K562 (cell line): ENCODE measurements around the gene EPHB2. TPM values are rescaled to one million over a fixed set of nuclear protein-coding genes. Genes with fewer than 3 reads are reported as not detected.

ENCODE experiments used
- ARID2 ChIP-seq: fragments of 450-650 bp; IDR thresholded peaks from 2 replicates; pipeline ENCODE4 v1.6.1; 2017; ENCODE audit warnings: antibody characterized with exemption, mild to moderate bottlenecking
- BCOR ChIP-seq: fragments of 450-650 bp; IDR thresholded peaks from 2 replicates; pipeline ENCODE4 v1.6.1; 2016
- DEAF1 ChIP-seq: fragments of 450-650 bp; formaldehyde crosslinking; IDR thresholded peaks from 2 replicates; pipeline ENCODE4 v1.4.0; 2020; ENCODE audit warnings: mild to moderate bottlenecking, moderate library complexity
- NCOA4 ChIP-seq: fragments of 450-650 bp; IDR thresholded peaks from 2 replicates; pipeline ENCODE4 v1.6.1; 2018; ENCODE audit warnings: mild to moderate bottlenecking; ENCODE audit not compliant: partially characterized antibody
- RB1 ChIP-seq: fragments of 450-650 bp; IDR thresholded peaks from 2 replicates; pipeline ENCODE4 v1.6.1; 2017; ENCODE audit warnings: low read depth, mild to moderate bottlenecking
- RFX5 ChIP-seq: IDR thresholded peaks from 2 replicates; pipeline ENCODE4 v1.6.1; 2011; ENCODE audit warnings: low read depth, mild to moderate bottlenecking, improper control_type of control experiment, low read length
- STAG1 ChIP-seq: sonication (generic); formaldehyde crosslinking; IDR thresholded peaks from 2 replicates; pipeline ENCODE4 v1.5.0; 2020; ENCODE audit warnings: missing genetic modification reagents, borderline replicate concordance
- TFAM ChIP-seq: fragments of 250-450 bp; sonication (Bioruptor Pico); conservative IDR thresholded peaks from 2 replicates; pipeline ENCODE4 v1.5.0; 2021; ENCODE audit warnings: mild to moderate bottlenecking, moderate library complexity
- ZNF121 ChIP-seq: sonication (generic); formaldehyde crosslinking; conservative IDR thresholded peaks from 2 replicates; pipeline ENCODE4 v1.8.0; 2022; ENCODE audit warnings: missing genetic modification reagents
- ZNF217 ChIP-seq: sonication (generic); formaldehyde crosslinking; IDR thresholded peaks from 2 replicates; pipeline ENCODE4 v1.8.0; 2022; ENCODE audit warnings: mild to moderate bottlenecking, missing genetic modification reagents
- polyA plus RNA-seq, 8 experiments: library from polyadenylated mRNA; depleted of rRNA in 4 of 8; stranded (reverse) in 5 of 8; unstranded in 3 of 8; fragments of >200 nt; fragmentation: Nextera tagmentation in 2 of 8; fragmentation: Illumina TruSeq in 1 of 8; extraction: Ambion mirVana in 2 of 8; extraction: Trizol in 1 of 8; gene quantifications; 2 replicates each; pipeline versions ENCODE4 v1.2.1 to v1.2.3, GENCODE V29; 2011 to 2014; ENCODE audit warnings: inconsistent platforms in 1 of 8, missing spikeins in 1 of 8
- total RNA-seq, 7 experiments: library from RNA; depleted of rRNA in 6 of 7; stranded (reverse); fragments of >200 nt in 6 of 7; fragmentation: Illumina TruSeq in 2 of 7; extraction: Trizol in 2 of 7; gene quantifications; 2 replicates each; pipeline versions ENCODE4 v1.2.1 to v1.2.3, GENCODE V29; 2011 to 2021; ENCODE audit warnings: low replicate concordance in 1 of 7
- TF ChIP-seq, protein P1 (sequence below): fragments of 250-450 bp; sonication (Bioruptor Pico); IDR thresholded peaks from 2 replicates; pipeline ENCODE4 v1.5.0; 2022; ENCODE audit warnings: mild to moderate bottlenecking
- TF ChIP-seq, protein P2 (sequence below), 3 experiments: fragments of 200-800 bp in 1 of 3; sonication (Bioruptor generic) in 1 of 3; sonication (generic) in 1 of 3; formaldehyde crosslinking in 1 of 3; IDR thresholded peaks; 2 replicates each; pipeline versions ENCODE4 v1.6.1 to v1.8.0; 2016 to 2022; ENCODE audit warnings: mild to moderate bottlenecking in 2 of 3, missing compliant biosample characterization in 2 of 3, missing genetic modification characterization in 2 of 3, missing genetic modification reagents in 1 of 3

The EPHB2 gene
- total and polyA plus RNA-seq, 9 of the 15 experiments (the other 6 are each of a cell fraction or from before 2014, with no cell fraction given): not detected

- TF ChIP-seq, protein P1, sequence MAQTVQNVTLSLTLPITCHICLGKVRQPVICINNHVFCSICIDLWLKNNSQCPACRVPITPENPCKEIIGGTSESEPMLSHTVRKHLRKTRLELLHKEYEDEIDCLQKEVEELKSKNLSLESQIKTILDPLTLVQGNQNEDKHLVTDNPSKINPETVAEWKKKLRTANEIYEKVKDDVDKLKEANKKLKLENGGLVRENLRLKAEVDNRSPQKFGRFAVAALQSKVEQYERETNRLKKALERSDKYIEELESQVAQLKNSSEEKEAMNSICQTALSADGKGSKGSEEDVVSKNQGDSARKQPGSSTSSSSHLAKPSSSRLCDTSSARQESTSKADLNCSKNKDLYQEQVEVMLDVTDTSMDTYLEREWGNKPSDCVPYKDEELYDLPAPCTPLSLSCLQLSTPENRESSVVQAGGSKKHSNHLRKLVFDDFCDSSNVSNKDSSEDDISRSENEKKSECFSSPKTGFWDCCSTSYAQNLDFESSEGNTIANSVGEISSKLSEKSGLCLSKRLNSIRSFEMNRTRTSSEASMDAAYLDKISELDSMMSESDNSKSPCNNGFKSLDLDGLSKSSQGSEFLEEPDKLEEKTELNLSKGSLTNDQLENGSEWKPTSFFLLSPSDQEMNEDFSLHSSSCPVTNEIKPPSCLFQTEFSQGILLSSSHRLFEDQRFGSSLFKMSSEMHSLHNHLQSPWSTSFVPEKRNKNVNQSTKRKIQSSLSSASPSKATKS (CRISPR knock-in tag): no peak
- 0 out of 2 replicates have a peak, but pooled peaks have one; percentile 49 for TF ChIP-seq RB1
- no peak for TF ChIP-seq RFX5
- no peak for TF ChIP-seq ZNF217 (CRISPR knock-in tag)
- TF ChIP-seq DEAF1 (CRISPR knock-in tag): peak; percentile 49; the same call in 1 of the 2 replicates
- TF ChIP-seq, protein P2, sequence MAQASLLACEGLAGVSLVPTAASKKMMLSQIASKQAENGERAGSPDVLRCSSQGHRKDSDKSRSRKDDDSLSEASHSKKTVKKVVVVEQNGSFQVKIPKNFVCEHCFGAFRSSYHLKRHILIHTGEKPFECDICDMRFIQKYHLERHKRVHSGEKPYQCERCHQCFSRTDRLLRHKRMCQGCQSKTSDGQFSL (CRISPR knock-in tag; IDR thresholded peaks at IDR 0.05): no peak
- TF ChIP-seq, protein P2 (tag; IDR thresholded peaks at IDR 0.05): no peak
- TF ChIP-seq TFAM (CRISPR knock-in tag): no peak
- peak; percentile 74 for TF ChIP-seq STAG1 (CRISPR knock-in tag)
- no peak for TF ChIP-seq ZNF121 (CRISPR knock-in tag)
- peak; percentile 45; the same call in 1 of the 2 replicates for TF ChIP-seq ARID2
- no peak for TF ChIP-seq NCOA4
- TF ChIP-seq BCOR: no peak
Measured at GRCh38 chr1:22930240-22930912, 219.7 kb downstream of the EPHB2 start (continued).
